Measurements from ENCODE around the gene KIN.
"Not testable (repeated sequence)": the region's sequence is repeated elsewhere in the genome, so short reads cannot be mapped to it uniquely, and the experiment has no call there.

KIN gene

GRCh38 chr10:7795605-7796004 lies 7.8 kb upstream of the KIN start:
- no peak overlapping the region for H3K9ac ChIP-seq (ENCODE audit: low read depth, low read length)

GRCh38 chr10:7794251-7795026 lies 6.6 kb upstream of the KIN start:
- Histone ChIP-seq H3K4me1 (ENCODE audit: control insufficient read depth, insufficient read depth, low read length) (peaks cover 4% of the 10 kb centered on the region; the same call in 1 of the 2 replicates), H3K4me3 (ENCODE audit: low read depth, low read length) (no peak overlapping the region), H3K27me3 (ENCODE audit: control insufficient read depth, insufficient read depth, low read length) (no peaks in the 10 kb centered on the region), H3K9ac (ENCODE audit: low read depth, low read length) (no peak overlapping the region), H3K27ac (ENCODE audit: low read depth, low read length) (no peak overlapping the region), H3K36me3 (ENCODE audit: control insufficient read depth, insufficient read depth, low read length) (peaks cover 51% of the 10 kb centered on the region), H3K9me3 (ENCODE audit: control insufficient read depth, insufficient read depth, low read length) (no peaks in the 10 kb centered on the region)

More at GRCh38 chr10:7795605-7796004, 7.8 kb upstream of the KIN start:
- Histone ChIP-seq H3K27me3 (ENCODE audit: control insufficient read depth, insufficient read depth, low read length) (no peaks in the 10 kb centered on the region), H3K27ac (ENCODE audit: low read depth, low read length) (no peak overlapping the region), H3K4me1 (ENCODE audit: control insufficient read depth, insufficient read depth, low read length) (no peaks in the 10 kb centered on the region), H3K4me3 (ENCODE audit: low read depth, low read length) (no peak overlapping the region), H3K36me3 (ENCODE audit: control insufficient read depth, insufficient read depth, low read length) (peaks cover 60% of the 10 kb centered on the region), H3K9me3 (ENCODE audit: control insufficient read depth, insufficient read depth, low read length) (no peaks in the 10 kb centered on the region)

GRCh38 chr10:7792541-7792940 lies 4.7 kb upstream of the KIN start:
- H3K36me3 ChIP-seq (ENCODE audit: control insufficient read depth, insufficient read depth, low read length), result peaks cover 34% of the 10 kb centered on the region
- peaks cover 9% of the 10 kb centered on the region; the same call in 1 of the 2 replicates for H3K4me1 ChIP-seq (ENCODE audit: control insufficient read depth, insufficient read depth, low read length)
- H3K9me3 ChIP-seq (ENCODE audit: control insufficient read depth, insufficient read depth, low read length), result no peaks in the 10 kb centered on the region
- H3K4me3 ChIP-seq (ENCODE audit: low read depth, low read length), result no peak overlapping the region
- no peaks in the 10 kb centered on the region for H3K27me3 ChIP-seq (ENCODE audit: control insufficient read depth, insufficient read depth, low read length)
- H3K27ac ChIP-seq (ENCODE audit: low read depth, low read length), result no peak overlapping the region
- H3K9ac ChIP-seq (ENCODE audit: low read depth, low read length), result no peak overlapping the region

- Histone ChIP-seq H3K4me3 (ENCODE audit: low read depth, low read length) (peak overlapping the region; percentile 99), H3K4me1 (ENCODE audit: control insufficient read depth, insufficient read depth, low read length) (peaks cover 16% of the 10 kb centered on the region; the same call in 1 of the 2 replicates), H3K9me3 (ENCODE audit: control insufficient read depth, insufficient read depth, low read length) (no peaks in the 10 kb centered on the region), H3K27me3 (ENCODE audit: control insufficient read depth, insufficient read depth, low read length) (no peaks in the 10 kb centered on the region), H3K36me3 (ENCODE audit: control insufficient read depth, insufficient read depth, low read length) (peaks cover 13% of the 10 kb centered on the region), H3K27ac (ENCODE audit: low read depth, low read length) (no peak overlapping the region), H3K9ac (ENCODE audit: low read depth, low read length) (0 out of 2 replicates have a peak overlapping the region, but pooled peaks have one; percentile 86)
These were observed 1.6 kb upstream of the KIN start for GRCh38 chr10:7789390-7789789.

GRCh38 chr10:7788639-7789286 lies 970 bp upstream of the KIN start:
- Histone ChIP-seq H3K9ac (ENCODE audit: low read depth, low read length) (peak overlapping the region; percentile 86), H3K27me3 (ENCODE audit: control insufficient read depth, insufficient read depth, low read length) (no peaks in the 10 kb centered on the region), H3K27ac (ENCODE audit: low read depth, low read length) (peak overlapping the region; percentile 70), H3K4me3 (ENCODE audit: low read depth, low read length) (peak overlapping the region; percentile 99), H3K9me3 (ENCODE audit: control insufficient read depth, insufficient read depth, low read length) (no peaks in the 10 kb centered on the region), H3K4me1 (ENCODE audit: control insufficient read depth, insufficient read depth, low read length) (peaks cover 16% of the 10 kb centered on the region; the same call in 1 of the 2 replicates), H3K36me3 (ENCODE audit: control insufficient read depth, insufficient read depth, low read length) (peaks cover 18% of the 10 kb centered on the region)

GRCh38 chr10:7787150-7787856 lies 490 bp downstream of the KIN start:
- H3K27ac ChIP-seq (ENCODE audit: low read depth, low read length), result peak overlapping the region; percentile 66
- H3K9me3 ChIP-seq (ENCODE audit: control insufficient read depth, insufficient read depth, low read length), result no peaks in the 10 kb centered on the region
- H3K27me3 ChIP-seq (ENCODE audit: control insufficient read depth, insufficient read depth, low read length), result no peaks in the 10 kb centered on the region
- peak overlapping the region; percentile 99 for H3K4me3 ChIP-seq (ENCODE audit: low read depth, low read length)
- peak overlapping the region; percentile 87 for H3K9ac ChIP-seq (ENCODE audit: low read depth, low read length)
- peaks cover 16% of the 10 kb centered on the region; the same call in 1 of the 2 replicates for H3K4me1 ChIP-seq (ENCODE audit: control insufficient read depth, insufficient read depth, low read length)
- peaks cover 14% of the 10 kb centered on the region for H3K36me3 ChIP-seq (ENCODE audit: control insufficient read depth, insufficient read depth, low read length)

- Histone ChIP-seq H3K4me3 (ENCODE audit: low read depth, low read length) (peak overlapping the region; percentile 99), H3K9ac (ENCODE audit: low read depth, low read length) (no peak overlapping the region; the same call in 1 of the 2 replicates), H3K27ac (ENCODE audit: low read depth, low read length) (no peak overlapping the region), H3K36me3 (ENCODE audit: control insufficient read depth, insufficient read depth, low read length) (peaks cover 13% of the 10 kb centered on the region), H3K9me3 (ENCODE audit: control insufficient read depth, insufficient read depth, low read length) (no peaks in the 10 kb centered on the region), H3K4me1 (ENCODE audit: control insufficient read depth, insufficient read depth, low read length) (peaks cover 16% of the 10 kb centered on the region; the same call in 1 of the 2 replicates), H3K27me3 (ENCODE audit: control insufficient read depth, insufficient read depth, low read length) (no peaks in the 10 kb centered on the region)
These were observed 1.4 kb downstream of the KIN start for GRCh38 chr10:7786430-7786829.

GRCh38 chr10:7782194-7782593 lies 5.6 kb downstream of the KIN start:
- H3K4me3 ChIP-seq (ENCODE audit: low read depth, low read length); H3K9ac ChIP-seq (ENCODE audit: low read depth, low read length); H3K27me3 ChIP-seq (ENCODE audit: control insufficient read depth, insufficient read depth, low read length); H3K9me3 ChIP-seq (ENCODE audit: control insufficient read depth, insufficient read depth, low read length); H3K4me1 ChIP-seq (ENCODE audit: control insufficient read depth, insufficient read depth, low read length); H3K27ac ChIP-seq (ENCODE audit: low read depth, low read length): not testable (repeated sequence)
- peaks cover 45% of the 10 kb centered on the region for H3K36me3 ChIP-seq (ENCODE audit: control insufficient read depth, insufficient read depth, low read length)

GRCh38 chr10:7776777-7777176 lies 11.0 kb downstream of the KIN start:
- Histone ChIP-seq H3K27me3 (ENCODE audit: control insufficient read depth, insufficient read depth, low read length) (no peaks in the 10 kb centered on the region), H3K36me3 (ENCODE audit: control insufficient read depth, insufficient read depth, low read length) (peaks cover 77% of the 10 kb centered on the region), H3K27ac (ENCODE audit: low read depth, low read length) (no peak overlapping the region), H3K9ac (ENCODE audit: low read depth, low read length) (no peak overlapping the region), H3K4me1 (ENCODE audit: control insufficient read depth, insufficient read depth, low read length) (no peaks in the 10 kb centered on the region), H3K9me3 (ENCODE audit: control insufficient read depth, insufficient read depth, low read length) (no peaks in the 10 kb centered on the region), H3K4me3 (ENCODE audit: low read depth, low read length) (no peak overlapping the region)

- no peak overlapping the region for H3K4me3 ChIP-seq (ENCODE audit: low read depth, low read length)
- no peaks in the 10 kb centered on the region for H3K4me1 ChIP-seq (ENCODE audit: control insufficient read depth, insufficient read depth, low read length)
- no peak overlapping the region for H3K27ac ChIP-seq (ENCODE audit: low read depth, low read length)
- no peaks in the 10 kb centered on the region for H3K27me3 ChIP-seq (ENCODE audit: control insufficient read depth, insufficient read depth, low read length)
- H3K36me3 ChIP-seq (ENCODE audit: control insufficient read depth, insufficient read depth, low read length), result peaks cover 78% of the 10 kb centered on the region
- H3K9ac ChIP-seq (ENCODE audit: low read depth, low read length), result no peak overlapping the region
- H3K9me3 ChIP-seq (ENCODE audit: control insufficient read depth, insufficient read depth, low read length), result no peaks in the 10 kb centered on the region
These were observed 13.7 kb downstream of the KIN start for GRCh38 chr10:7773845-7774801.

Measured in HUES48 (cell line).